Middle frontal gyrus (tissue), 1 donor: ENCODE results near the gene ACER3.
"Not testable (repeated sequence)": the region's sequence is repeated elsewhere in the genome, so short reads cannot be mapped to it uniquely, and the experiment has no call there.

Experiments
- DNase-seq: peaks from one replicate; pipeline ENCODE4 v3.0.0-alpha.2; 2015; ENCODE audit warnings: low spot score; ENCODE audit errors: extremely low spot score

The ACER3 gene

DNA sequence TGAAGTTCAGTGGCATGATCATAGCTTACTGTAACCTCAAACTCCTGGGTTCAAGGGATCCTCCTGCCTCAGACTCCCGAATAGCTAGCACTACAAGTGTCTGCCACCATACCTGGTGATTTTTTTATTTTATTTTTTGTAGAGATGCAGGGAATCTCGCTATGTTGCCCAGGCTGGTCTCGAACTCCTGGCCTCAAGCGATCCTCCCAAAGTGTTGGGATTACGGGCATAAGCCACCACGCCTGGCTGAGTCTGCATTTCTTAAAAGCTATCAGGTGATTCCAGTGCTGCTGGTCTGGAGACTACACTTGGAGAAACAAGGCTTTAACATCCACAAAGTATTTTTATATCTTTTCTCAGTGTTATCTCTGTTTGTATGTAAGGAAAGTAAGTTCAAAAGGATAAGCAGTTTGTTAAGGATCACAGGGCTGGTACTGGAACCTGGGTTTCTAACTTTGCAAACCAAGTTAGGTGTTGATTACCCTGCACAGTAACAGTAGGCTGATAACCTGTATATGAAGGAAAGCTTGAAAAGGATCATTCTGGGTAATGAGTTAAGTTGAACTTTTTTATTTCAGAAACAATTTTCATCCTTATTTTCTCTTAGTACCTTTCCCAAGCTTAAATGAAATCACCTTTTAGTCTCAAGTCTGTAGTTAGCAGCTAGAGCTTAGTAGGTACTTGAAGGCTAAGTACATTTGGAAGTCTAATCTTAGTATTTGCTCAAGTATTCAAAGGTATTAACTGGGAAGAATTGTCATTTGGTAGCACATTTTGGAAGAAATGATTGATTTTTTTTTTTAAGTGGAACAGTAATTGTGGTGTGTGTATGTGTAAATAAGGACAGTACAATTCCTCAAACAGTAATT is 12.5 kb downstream of the ACER3 start:
- no peak for DNase-seq

DNA sequence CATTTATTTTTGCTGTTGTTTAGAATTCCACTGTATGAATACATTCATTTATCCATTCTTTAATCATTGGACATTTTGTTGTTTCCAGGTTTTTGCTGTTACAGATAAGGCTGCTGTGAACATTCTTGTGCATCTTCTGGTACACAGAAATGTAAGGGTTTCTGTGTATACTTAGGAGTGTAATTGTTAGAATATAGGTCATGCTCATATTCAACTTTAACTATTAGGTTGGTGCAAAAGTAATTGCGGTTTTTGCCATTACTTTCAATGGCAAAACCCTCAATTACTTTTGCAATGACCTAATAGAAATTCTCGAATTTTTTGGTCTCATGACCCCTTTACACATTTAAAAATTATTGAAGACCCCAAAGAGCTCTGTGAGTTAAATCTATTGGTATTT is 17.3 kb downstream of the ACER3 start:
- no peak for DNase-seq

DNA sequence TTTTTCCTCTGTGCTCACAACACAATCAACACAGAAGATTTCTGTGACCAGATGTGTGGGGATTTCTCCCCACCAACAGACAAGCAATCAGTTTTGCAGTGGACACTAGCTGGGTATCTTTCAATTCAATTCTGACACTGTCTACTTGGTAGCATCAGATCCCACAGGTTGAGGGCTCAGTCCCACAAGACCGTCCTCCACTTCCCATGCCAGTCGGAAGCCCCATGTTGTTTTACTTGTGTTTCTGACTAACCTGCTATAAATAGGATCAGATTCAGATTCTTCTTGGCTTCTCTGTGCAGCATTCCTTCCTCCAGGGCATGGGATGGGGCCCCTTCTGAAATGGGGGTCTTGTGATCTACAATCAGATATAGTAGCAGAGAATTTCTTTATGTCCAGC is 19.6 kb downstream of the ACER3 start:
- no peak for DNase-seq

DNA sequence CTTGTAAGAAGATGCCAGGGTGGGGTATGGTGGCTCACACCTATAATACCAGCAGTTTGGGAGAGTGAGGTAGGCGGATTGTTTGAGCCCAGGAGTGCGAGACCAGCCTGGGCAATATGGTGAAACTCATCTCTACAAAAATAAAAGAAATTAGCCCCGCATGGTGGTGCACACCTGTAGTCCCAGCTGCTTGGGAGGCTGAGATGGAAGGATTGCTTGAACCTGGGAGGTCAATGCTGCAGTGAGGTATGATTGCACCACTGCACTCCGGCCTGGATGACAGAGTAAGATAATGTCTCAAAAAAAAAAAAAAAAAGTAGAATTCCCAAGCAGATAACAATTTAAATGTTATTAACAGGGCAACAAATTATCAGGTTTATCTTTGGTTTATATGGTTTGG is 20.2 kb downstream of the ACER3 start:
- DNase-seq = no peak

DNA sequence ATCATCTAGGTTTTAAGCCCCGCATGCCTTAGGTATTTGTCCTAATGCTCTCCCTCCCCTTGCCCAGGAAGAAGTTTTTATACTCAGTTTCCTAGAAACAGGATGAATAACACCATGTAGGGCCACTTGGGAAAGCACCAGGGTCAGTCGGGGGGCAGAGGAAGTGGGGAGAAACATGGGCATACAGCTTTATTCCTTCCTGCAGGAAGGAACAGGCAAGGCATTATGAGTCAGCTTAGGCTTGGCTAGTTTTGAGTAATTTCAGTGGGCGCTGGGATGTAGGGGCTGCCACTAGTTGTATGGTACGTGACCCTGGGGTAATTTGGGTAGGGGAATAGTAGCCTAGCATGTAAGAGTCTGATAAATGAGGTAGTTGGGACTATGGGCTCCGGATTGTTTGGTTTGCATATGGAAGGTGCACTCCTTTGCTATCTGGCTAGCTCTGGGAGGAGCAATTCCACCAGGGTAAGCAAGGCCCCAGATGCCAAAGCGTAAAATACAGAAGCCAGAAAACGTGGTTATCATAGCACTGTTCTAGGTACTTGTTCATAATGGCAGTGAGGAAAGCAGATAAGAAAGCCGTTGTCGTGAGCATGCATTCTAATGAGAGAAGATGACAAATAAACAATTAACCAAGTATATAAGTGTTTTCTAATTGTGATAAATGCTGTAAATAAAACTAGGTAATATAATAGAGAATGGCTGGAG is 24.8 kb downstream of the ACER3 start:
- DNase-seq = no peak

DNA sequence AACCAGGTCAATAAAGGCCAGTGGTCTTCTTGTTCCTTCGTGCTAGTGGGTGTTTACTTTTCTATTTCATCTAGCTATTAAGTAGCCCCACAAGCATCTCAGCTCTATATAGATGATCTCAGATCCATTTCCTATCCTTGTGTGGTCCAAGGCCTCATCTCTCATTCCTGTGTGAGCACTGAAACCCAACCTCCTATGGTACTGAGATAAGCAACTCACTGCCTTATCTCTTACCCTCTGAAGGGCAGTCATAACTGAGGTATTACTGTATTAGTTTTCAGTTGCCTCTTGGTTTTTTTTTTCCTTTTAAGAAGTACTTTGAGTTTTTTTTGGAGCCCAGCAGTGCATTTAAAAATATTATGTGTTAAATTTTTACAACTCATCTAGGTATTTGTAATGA is 28.3 kb downstream of the ACER3 start:
- no peak for DNase-seq

DNA sequence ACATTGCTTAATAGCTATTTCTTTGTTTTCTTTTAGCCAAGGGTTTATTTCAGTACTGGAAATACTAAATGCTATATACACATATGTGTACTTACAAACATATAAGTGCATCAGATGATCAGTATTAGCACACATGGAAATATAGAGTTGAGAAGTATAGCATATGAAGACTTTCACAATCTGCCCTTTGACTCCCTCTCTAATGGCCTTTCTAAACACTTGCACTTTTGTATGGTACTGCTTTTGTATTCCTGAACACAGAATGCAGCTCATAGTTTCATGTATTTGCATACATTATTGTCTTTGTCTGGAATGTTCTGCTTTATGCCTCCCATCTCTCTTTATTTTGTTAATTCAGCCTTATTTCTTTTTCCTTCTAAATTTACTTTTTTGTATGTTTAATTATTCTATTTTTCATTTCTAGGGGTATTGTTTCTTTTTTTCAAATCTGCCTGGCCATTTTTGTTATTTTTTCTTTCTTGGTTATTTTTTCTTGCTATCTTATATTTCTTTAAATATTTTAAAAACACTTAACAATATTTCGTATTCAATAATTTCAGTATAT is 28.8 kb downstream of the ACER3 start:
- DNase-seq = no peak

DNA sequence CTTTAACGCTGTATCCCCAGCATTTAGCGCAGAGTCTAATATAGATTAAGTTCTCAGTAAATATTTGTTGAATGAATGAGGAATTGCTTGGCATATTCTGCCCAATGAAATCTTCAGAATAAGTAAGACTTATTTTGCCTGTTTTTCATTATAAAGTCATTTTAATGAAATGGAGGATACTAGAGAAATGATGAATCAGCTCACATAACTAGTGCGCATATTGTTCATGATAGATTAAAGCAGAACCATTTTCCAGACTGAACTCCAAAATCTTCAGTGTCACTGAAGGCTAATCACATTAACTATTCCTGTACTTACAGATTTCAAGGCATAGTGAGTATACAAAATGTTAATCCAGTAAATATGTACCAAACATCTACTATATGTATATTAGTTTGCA is 29.6 kb downstream of the ACER3 start:
- DNase-seq = no peak

DNA sequence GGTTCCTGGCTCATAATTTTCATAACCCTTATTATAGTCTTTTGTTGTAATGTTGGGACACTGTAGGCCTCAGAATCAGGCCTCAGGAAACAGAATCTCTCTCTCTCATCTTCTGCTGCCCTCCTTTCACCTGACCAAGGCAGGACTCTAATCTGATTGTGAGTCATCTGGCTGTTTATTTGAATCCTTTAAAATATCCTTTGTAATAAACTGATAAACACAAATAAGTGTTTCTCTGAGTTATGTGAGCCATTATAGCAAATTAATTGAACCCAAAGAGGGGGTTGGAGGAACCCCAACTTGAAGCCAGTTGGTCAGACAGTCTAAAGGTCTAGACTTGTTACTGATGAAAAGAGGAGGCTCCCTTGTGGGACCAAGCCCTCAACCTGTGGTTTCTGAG is 30.6 kb downstream of the ACER3 start:
- no peak for DNase-seq

DNA sequence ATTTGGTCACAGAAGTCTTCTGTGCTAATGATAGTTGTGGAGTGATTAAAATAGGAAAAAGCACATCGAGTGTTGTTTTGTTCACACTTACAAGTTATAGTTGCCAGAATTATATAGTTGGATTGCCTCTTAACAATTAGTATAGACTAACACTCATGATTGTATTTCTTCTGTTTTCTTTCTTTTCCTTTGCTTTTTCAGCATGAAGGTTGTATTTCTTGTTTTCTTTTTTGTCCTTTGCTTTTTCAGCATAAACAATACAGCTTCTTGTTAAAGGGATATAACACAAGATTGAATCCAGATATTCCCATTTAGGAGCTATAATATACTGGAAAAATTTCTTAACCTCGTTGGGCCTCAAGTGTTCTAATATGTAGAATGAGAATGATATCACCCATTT is 31.1 kb downstream of the ACER3 start:
- DNase-seq = no peak

DNA sequence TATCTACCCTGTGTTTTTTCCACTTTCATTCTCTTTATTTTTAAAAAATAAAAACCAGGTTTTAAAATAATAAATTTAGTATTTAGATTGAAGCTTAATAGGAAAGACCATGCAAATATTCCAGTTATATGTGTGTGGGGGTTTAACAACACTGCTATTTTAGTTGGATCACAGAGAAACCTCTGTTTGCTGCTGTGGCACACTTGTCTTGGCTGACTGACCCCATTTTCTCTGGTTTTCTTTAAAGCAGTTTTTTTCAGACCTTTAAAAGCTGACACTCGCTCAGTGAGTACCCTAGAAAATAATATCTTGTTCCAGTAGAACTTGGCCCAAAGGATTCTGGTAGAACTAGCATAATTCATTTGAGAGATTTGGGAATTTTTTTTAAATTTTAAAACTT is 31.6 kb downstream of the ACER3 start:
- no peak for DNase-seq

DNA sequence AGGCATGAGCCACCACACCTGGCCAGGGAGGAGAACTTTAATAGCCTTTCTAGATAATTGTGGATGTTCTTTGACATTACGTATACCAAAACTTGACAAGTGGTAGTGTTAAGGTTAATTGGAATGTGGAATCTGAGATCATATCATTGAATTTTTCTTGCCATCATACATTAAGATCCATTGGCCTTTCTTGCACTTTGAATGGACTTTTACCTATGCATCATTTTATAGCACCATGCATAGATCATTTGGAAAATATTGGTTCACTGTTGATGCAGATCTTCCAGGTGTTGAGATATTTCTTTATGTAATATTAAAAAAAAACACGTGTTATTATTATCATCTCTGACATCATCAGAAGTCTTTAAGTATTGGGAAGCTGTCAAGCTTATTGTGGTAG is 36.5 kb downstream of the ACER3 start:
- DNase-seq = no peak

DNA sequence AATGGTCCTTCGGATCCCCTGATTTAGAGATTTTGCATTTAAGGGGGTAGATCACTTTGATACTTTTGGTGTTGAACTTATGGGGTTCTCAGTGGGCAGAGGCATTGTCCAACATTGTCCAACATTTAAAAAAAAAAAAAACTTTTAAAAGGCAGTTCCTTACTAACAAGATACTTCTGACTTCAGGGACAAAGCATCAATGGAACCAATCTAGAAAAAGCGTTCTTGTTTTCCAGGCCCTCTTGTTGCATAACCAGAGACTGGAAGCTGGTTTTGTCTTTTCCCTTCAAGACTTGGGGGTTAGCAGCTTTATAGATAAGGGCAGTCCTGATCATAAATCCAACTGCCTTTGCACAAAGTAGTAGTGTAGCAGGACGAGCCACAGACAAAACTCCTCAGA is 40.4 kb downstream of the ACER3 start:
- no peak for DNase-seq

DNA sequence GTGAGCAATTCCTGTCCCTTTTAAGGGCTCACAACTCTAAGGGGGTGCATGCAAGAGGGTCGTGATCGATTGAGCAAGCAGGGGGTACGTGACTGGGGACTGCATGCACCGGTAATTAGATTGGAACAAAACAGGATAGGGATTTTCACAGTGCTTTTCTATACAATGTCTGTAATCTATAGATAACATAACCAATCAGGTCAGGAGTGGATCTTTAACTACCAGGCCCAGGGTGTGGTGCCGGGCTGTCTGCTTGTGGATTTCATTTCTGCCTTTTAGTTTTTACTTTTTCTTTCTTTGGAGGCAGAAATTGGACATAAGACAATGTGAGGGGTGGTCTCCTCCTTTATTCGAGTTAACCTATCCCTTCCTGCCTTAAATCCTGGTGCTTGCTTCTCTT is 40.9 kb downstream of the ACER3 start:
- not testable (repeated sequence) for DNase-seq

DNA sequence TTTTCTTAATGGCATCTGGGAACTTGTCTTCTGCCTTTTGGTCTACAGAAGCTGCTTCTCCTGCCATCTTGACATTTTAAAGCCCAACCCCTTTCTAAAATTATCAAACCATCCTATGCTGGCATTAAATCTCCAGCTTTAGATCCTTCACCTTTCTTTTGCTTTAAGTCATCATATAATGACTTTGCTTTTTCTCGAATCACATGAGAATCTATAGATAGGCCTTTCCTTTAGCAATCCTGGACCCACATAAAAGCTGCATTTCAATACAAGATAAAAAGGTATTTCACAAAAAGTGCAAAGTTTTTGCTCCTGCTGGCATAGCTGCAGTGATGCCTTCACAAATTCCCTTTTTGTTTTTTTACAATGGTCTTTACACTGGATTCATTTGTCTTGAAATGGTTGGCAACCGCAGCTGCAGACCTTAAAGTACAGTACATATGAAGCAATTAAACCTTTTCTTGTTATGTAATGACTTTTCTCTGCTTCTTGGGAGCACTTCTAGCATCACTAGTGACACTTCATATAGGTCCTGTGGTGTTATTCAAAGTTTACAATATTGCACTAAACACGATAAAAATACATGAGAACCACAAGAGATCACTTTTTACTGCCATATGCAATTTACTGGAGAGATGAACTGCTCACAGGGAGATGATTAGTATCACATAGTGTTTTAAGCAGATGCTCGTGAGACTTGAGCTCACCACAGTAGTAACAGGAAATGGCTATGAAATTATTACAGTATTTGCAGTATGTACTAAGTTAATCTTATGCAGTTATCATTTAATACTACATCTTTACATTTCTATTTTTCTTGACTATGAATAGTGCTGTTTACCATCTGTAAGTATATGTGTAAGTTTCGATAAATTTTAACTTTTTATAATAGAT is 41.6 kb downstream of the ACER3 start:
- no peak for DNase-seq

DNA sequence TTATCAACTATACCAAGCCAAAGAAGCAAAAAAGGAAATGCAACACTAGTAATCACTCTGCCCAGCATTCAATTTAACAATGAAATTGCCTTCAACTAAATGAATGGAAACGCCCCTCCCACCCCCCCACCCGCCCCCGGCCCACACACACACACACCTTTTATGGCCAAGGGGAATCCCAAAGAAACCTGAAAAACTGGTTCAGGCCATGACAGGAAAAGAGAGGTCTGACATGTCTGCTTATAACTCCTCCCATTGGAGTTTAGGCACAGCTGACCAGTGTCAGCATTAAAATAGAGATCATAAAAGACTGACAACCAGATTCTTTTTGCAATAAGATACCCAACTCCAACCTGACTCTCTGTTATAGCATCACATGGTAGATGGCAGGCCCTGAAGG is 42.6 kb downstream of the ACER3 start:
- DNase-seq = no peak

DNA sequence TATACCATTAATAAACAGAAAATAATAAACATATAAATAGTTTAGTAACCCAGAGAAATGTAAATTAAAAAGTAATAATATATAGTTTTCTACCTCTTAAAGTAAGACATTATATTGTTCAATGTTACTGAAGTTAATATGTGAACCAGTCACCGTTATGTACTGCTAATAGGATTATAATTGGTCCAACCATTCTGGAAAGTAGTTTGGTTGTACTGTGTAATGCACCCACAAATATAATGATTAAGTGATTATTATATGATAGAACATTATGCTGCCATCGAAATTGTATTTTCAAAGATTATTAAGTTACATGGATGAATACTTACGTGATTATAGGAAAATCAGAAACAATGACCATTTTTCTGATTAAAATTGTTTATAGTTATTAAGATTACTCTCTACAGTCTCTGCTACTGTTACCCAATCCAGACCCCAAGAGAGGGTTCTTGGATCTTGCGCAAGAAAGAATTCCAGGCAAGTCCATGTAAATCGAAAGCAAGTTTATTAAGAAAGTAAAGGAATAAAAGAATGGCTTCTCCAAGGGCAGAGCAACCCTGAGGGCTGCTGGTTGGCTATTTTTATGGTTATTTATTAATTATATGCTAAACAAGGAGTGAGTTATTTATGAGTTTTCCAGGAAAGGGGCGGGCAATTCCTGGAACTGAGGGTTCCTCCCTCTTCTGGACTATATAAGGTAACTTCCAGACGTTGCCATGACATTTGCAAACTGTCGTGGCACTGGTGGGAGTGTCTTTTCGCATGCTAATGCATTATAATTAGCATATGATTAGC is 50.1 kb downstream of the ACER3 start:
- DNase-seq = no peak

DNA sequence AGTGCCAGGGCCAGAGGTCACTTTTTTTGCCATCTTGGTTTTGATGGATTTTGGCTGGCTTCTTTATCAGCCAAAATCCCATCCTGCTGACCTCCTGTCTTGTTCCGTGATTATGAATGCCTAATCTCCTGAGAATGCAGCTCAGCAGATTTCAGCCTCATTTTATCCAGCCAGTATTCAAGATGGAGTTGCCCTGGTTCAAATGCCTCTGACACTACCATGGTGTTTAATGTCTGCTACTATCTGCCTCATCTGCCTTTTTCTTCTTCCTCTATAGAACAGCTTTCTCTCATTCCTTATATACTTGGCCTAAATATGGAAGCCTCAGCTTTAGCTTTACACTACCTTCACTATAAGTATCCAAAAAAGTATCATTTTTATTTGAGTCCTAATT is 50.7 kb downstream of the ACER3 start:
- no peak for DNase-seq

DNA sequence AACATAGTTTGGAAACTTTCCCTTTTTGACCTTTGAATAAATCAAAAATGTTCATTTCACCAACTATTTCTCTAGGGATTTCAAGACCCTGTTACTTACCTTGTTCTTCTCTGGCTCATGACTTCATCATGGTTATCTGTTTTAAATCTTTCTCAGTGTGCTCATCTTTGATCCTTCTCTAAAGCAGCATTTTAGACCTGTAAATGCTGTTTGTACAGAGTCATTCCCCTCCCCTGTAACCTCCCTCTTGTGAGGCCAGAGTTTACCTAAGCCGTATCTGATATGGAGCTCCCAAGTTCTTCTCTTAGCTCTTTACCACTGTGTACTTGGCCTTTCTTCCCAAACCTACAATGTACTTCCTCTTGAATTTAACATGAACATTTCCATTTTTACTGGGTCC is 56.0 kb downstream of the ACER3 start:
- no peak for DNase-seq

DNA sequence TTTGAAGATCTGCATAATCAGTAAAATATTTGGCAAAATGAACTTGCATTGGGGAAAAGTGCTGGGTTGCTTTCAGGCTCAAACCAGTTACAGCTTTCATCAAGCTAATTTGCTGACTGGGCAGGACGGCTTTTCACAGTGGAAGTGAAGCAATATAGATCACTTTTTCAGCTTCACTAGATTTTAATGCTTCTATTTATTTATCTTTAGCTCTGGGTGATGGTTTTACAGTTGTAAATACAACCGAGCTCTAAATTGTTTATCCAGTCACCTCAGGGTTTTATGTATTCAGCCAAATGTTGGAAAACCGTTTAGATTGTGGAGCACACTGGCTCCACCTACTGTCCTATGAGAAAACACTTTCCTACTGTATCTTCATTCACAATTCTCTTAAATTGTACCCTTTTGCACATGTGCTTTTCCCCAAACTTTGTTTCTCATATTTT is 58.2 kb downstream of the ACER3 start:
- peak; percentile 68 for DNase-seq

DNA sequence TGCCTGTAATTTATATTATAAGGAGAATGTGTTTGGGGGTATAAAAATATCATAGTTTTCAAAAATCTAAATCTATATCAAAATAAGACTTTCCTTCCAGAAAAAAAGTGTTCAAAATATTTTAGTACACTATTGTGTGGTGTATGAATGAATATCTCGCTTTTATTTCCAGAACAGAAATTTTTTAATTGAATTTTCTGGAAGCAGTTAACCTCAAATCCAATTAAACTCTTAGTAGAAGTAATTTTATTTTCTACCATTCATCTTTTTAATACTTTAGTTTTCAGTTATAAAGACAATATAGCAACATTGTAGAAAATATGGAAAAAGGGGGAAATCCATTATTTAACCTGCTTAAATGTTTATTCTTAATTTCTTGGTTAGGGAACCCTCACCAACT is 58.7 kb downstream of the ACER3 start:
- DNase-seq = no peak
